Loucy (cell line): ENCODE data around the gene ADRA1B.

Experiments used
- CTCF ChIP-seq: fragments of 200-600 bp; sonication (generic); conservative IDR thresholded peaks from 2 replicates; pipeline ENCODE4 v1.5.1; 2014; ENCODE audit warnings: mild to moderate bottlenecking, antibody characterized with exemption, low read length
- EZH2phosphoT487 ChIP-seq: fragments of 200-600 bp; IDR thresholded peaks from 2 replicates; pipeline ENCODE4 v1.6.1; 2018; ENCODE audit warnings: antibody characterized with exemption, mild to moderate bottlenecking, moderate library complexity, borderline replicate concordance

GRCh38 chr5:159978358-159978757 is 62.1 kb downstream of the ADRA1B start:
- TF ChIP-seq CTCF, result no peak
- no peak for TF ChIP-seq EZH2phosphoT487
